Ovary (tissue), 3 donors: ENCODE data around the gene GSTT4.

Experiments used
- CTCF ChIP-seq, 3 donors: fragments of 450-650 bp in 2 of 3; fragments of 200-600 bp in 1 of 3; IDR thresholded peaks; one replicate each; pipeline versions ENCODE4 v1.5.1 to v1.8.0; 2016 to 2022; ENCODE audit warnings: antibody characterized with exemption in 3 of 3, mild to moderate bottlenecking in 1 of 3
- EP300 ChIP-seq: sonication (generic); formaldehyde crosslinking; IDR thresholded peaks from one replicate; pipeline ENCODE4 v1.6.1; 2017; ENCODE audit warnings: antibody characterized with exemption
- POLR2A ChIP-seq: fragments of 450-650 bp; IDR thresholded peaks from one replicate; pipeline ENCODE4 v1.6.1; 2017; ENCODE audit warnings: antibody characterized with exemption, mild to moderate bottlenecking, moderate library complexity
- donor health status: DM: no; HTN: no; CAD: no.

- TF ChIP-seq CTCF (IDR thresholded peaks at IDR 0.05) = no peak
- TF ChIP-seq POLR2A = no peak
- TF ChIP-seq EP300 = no peak
Observed at GRCh38 chr22:24026056-24026455, 20.8 kb upstream of the GSTT4 start.
